CD4-positive, alpha-beta memory T cell (primary cell): ENCODE data around the gene SLC9A9. TPM values are rescaled to one million over a fixed set of nuclear protein-coding genes. Genes with fewer than 3 reads are reported as not detected.

Experiments used
- CTCF ChIA-PET: fragments of 350-600 bp; sonication (Branson Sonifier 250); formaldehyde crosslinking; loops from one replicate; lab custom pipeline; 2021; ENCODE audit warnings: inconsistent platforms; ENCODE audit not compliant: partially characterized antibody; lab: Charles Lee
- POLR2A ChIA-PET: fragments of 350-600 bp; sonication (Branson Sonifier 250); formaldehyde crosslinking; loops from one replicate; lab custom pipeline; 2021; ENCODE audit not compliant: partially characterized antibody; lab: Charles Lee
- DNase-seq, 5 donors: peaks; one replicate each; pipeline versions ENCODE4 v3.0.0 to v3.0.0-alpha.2; 2020 to 2022; ENCODE audit warnings: mixed read lengths in 1 of 5
- H3K27ac ChIP-seq: one replicate; pipeline ENCODE4 v1.7.0; 2013; ENCODE audit warnings: low read depth, low read length
- H3K27me3 ChIP-seq: 2 replicates; pipeline ENCODE4 v1.7.0; 2013; ENCODE audit warnings: mild to moderate bottlenecking, low read length, moderate library complexity; ENCODE audit not compliant: insufficient read depth
- H3K36me3 ChIP-seq: 2 replicates; pipeline ENCODE4 v1.7.0; 2013; ENCODE audit warnings: mild to moderate bottlenecking, low read length, moderate library complexity; ENCODE audit not compliant: insufficient read depth
- H3K4me1 ChIP-seq: 2 replicates; pipeline ENCODE4 v1.7.0; 2013; ENCODE audit warnings: mild to moderate bottlenecking, low read length, moderate library complexity; ENCODE audit not compliant: insufficient read depth
- H3K4me3 ChIP-seq, 2 donors: one replicate each; pipeline ENCODE4 v1.7.0; 2013; ENCODE audit warnings: low read length in 2 of 2, mild to moderate bottlenecking in 1 of 2
- H3K9me3 ChIP-seq, 2 donors: one replicate each; pipeline ENCODE4 v1.7.0; 2013; ENCODE audit warnings: low read length in 2 of 2, control low read depth in 1 of 2; ENCODE audit not compliant: control insufficient read depth in 1 of 2
- H3K27ac Mint-ChIP-seq, 7 donors: one replicate each; pipeline ENCODE4 v1.8.0; 2020 to 2021; ENCODE audit warnings: mixed read lengths in 7 of 7, mild to moderate bottlenecking in 6 of 7, inconsistent platforms in 3 of 7, moderate library complexity in 3 of 7
- H3K27me3 Mint-ChIP-seq, 2 donors: one replicate each; pipeline ENCODE4 v1.8.0; 2020 to 2021; ENCODE audit warnings: mixed read lengths in 2 of 2
- H3K36me3 Mint-ChIP-seq, 2 donors: one replicate each; pipeline ENCODE4 v1.8.0; 2020 to 2021; ENCODE audit warnings: mixed read lengths in 2 of 2, inconsistent platforms in 1 of 2, mild to moderate bottlenecking in 1 of 2
- H3K4me1 Mint-ChIP-seq, 4 donors: one replicate each; pipeline ENCODE4 v1.8.0; 2020 to 2021; ENCODE audit warnings: mixed read lengths in 4 of 4, mild to moderate bottlenecking in 1 of 4
- H3K4me3 Mint-ChIP-seq, 8 donors: one replicate each; pipeline ENCODE4 v1.8.0; 2020 to 2021; ENCODE audit warnings: mixed read lengths in 8 of 8, mild to moderate bottlenecking in 7 of 8, moderate library complexity in 6 of 8, inconsistent platforms in 3 of 8
- H3K9me3 Mint-ChIP-seq, 8 donors: one replicate each; pipeline ENCODE4 v1.8.0; 2020 to 2021; ENCODE audit warnings: mixed read lengths in 8 of 8, mild to moderate bottlenecking in 5 of 8, inconsistent platforms in 3 of 8, moderate library complexity in 1 of 8
- intact Hi-C: fragments of 100-400 bp; cut with micrococcal nuclease; formaldehyde crosslinking; loops from one replicate; pipeline ENCODE4 v1.15.1; 2023
- polyA plus RNA-seq, 2 donors: library from polyadenylated mRNA; unstranded; fragments of 300-500 nt; fragmentation: Illumina TruSeq; gene quantifications; one replicate each; pipeline ENCODE4 v1.2.3, GENCODE V29; 2021
- total RNA-seq, 2 experiments: library from RNA; stranded (reverse); gene quantifications; one replicate each; pipeline ENCODE4 v1.2.3, GENCODE V29; 2021

SLC9A9 gene
- total and polyA plus RNA-seq, 4 experiments from 2014 or later: 30.8 to 35.5 (median 34.4) TPM

GRCh38 chr3:143496191-143496590 lies 352.1 kb downstream of the SLC9A9 start:
- H3K4me3 ChIP-seq: no peak overlapping the region
- Mint-ChIP-seq H3K4me1 (no peaks in the 10 kb centered on the region), H3K36me3 (peaks cover 8 to 23% of the 10 kb centered on the region in 2 donors), H3K4me3 (no peak overlapping the region), H3K9me3 (no peaks in the 10 kb centered on the region), H3K27me3 (no peaks in the 10 kb centered on the region), H3K27ac (no peak overlapping the region)
- no peaks in the 10 kb centered on the region for H3K27me3 ChIP-seq
- no peak for DNase-seq
- H3K4me1 ChIP-seq: no peaks in the 10 kb centered on the region
- no peaks in the 10 kb centered on the region for H3K9me3 ChIP-seq
- intact Hi-C loops: no loop called here
- H3K36me3 ChIP-seq: no peaks in the 10 kb centered on the region
- ChIA-PET POLR2A (no interaction called here), CTCF (no interaction called here)
- no peak overlapping the region for H3K27ac ChIP-seq

GRCh38 chr3:143495527-143495926 lies 352.7 kb downstream of the SLC9A9 start:
- no peak for DNase-seq
- Histone ChIP-seq H3K36me3 (no peaks in the 10 kb centered on the region), H3K4me1 (no peaks in the 10 kb centered on the region), H3K27me3 (no peaks in the 10 kb centered on the region), H3K27ac (no peak overlapping the region), H3K9me3 (no peaks in the 10 kb centered on the region), H3K4me3 (no peak overlapping the region)
- H3K36me3 Mint-ChIP-seq: peaks cover 10 to 24% of the 10 kb centered on the region in 2 donors
- ChIA-PET POLR2A (no interaction called here), CTCF (no interaction called here)
- intact Hi-C loops: no loop called here
- no peak overlapping the region for H3K4me3 Mint-ChIP-seq
- no peak overlapping the region for H3K27ac Mint-ChIP-seq
- H3K4me1 Mint-ChIP-seq: no peaks in the 10 kb centered on the region
- H3K9me3 Mint-ChIP-seq: no peaks in the 10 kb centered on the region
- H3K27me3 Mint-ChIP-seq: no peaks in the 10 kb centered on the region

- no peak for DNase-seq
- Histone ChIP-seq H3K4me1 (no peaks in the 10 kb centered on the region), H3K36me3 (no peaks in the 10 kb centered on the region), H3K9me3 (no peaks in the 10 kb centered on the region), H3K4me3 (no peak overlapping the region), H3K27me3 (no peaks in the 10 kb centered on the region), H3K27ac (no peak overlapping the region)
- intact Hi-C loops: no loop called here
- H3K36me3 Mint-ChIP-seq: peaks cover 19 to 42% of the 10 kb centered on the region in 2 donors
- no peaks in the 10 kb centered on the region for H3K4me1 Mint-ChIP-seq
- CTCF ChIA-PET: no interaction called here
- H3K27ac Mint-ChIP-seq: no peak overlapping the region
- POLR2A ChIA-PET: no interaction called here
- no peaks in the 10 kb centered on the region for H3K27me3 Mint-ChIP-seq
- H3K9me3 Mint-ChIP-seq: no peaks in the 10 kb centered on the region
- H3K4me3 Mint-ChIP-seq: no peak overlapping the region
Measured at GRCh38 chr3:143486611-143487010, 361.7 kb downstream of the SLC9A9 start.

GRCh38 chr3:143484846-143485512 lies 363.3 kb downstream of the SLC9A9 start:
- H3K27ac ChIP-seq: no peak overlapping the region

GRCh38 chr3:143483214-143483613 lies 365.1 kb downstream of the SLC9A9 start:
- Histone ChIP-seq H3K36me3 (no peaks in the 10 kb centered on the region), H3K27me3 (no peaks in the 10 kb centered on the region), H3K9me3 (no peaks in the 10 kb centered on the region), H3K4me1 (no peaks in the 10 kb centered on the region), H3K4me3 (no peak overlapping the region), H3K27ac (no peak overlapping the region)
- intact Hi-C loops: no loop called here
- CTCF ChIA-PET: no interaction called here
- Mint-ChIP-seq H3K27ac (no peak overlapping the region), H3K4me3 (no peak overlapping the region), H3K27me3 (no peaks in the 10 kb centered on the region), H3K9me3 (no peaks in the 10 kb centered on the region), H3K4me1 (no peaks in the 10 kb centered on the region), H3K36me3 (peaks cover 16 to 50% of the 10 kb centered on the region in 2 donors)
- DNase-seq: no peak
- POLR2A ChIA-PET: no interaction called here

More at GRCh38 chr3:143484846-143485512, 363.3 kb downstream of the SLC9A9 start:
- ChIA-PET POLR2A (no interaction called here), CTCF (no interaction called here)
- intact Hi-C loops: no loop called here
- Mint-ChIP-seq H3K27ac (no peak overlapping the region), H3K27me3 (no peaks in the 10 kb centered on the region), H3K36me3 (peaks cover 18 to 46% of the 10 kb centered on the region in 2 donors), H3K9me3 (no peaks in the 10 kb centered on the region), H3K4me1 (no peaks in the 10 kb centered on the region), H3K4me3 (no peak overlapping the region)
- H3K4me3 ChIP-seq: no peak overlapping the region
- no peaks in the 10 kb centered on the region for H3K27me3 ChIP-seq
- no peaks in the 10 kb centered on the region for H3K9me3 ChIP-seq
- H3K36me3 ChIP-seq: no peaks in the 10 kb centered on the region
- H3K4me1 ChIP-seq: no peaks in the 10 kb centered on the region
- no peak for DNase-seq

- no peak for DNase-seq
- no peaks in the 10 kb centered on the region for H3K9me3 ChIP-seq
- no peaks in the 10 kb centered on the region for H3K9me3 Mint-ChIP-seq
- ChIA-PET POLR2A (no interaction called here), CTCF (no interaction called here)
- H3K27me3 Mint-ChIP-seq: no peaks in the 10 kb centered on the region
- H3K36me3 ChIP-seq: no peaks in the 10 kb centered on the region
- no peak overlapping the region for H3K27ac ChIP-seq
- no peaks in the 10 kb centered on the region for H3K4me1 ChIP-seq
- H3K4me3 ChIP-seq: no peak overlapping the region
- H3K27ac Mint-ChIP-seq: no peak overlapping the region
- H3K36me3 Mint-ChIP-seq: peaks cover 15 to 44% of the 10 kb centered on the region in 2 donors
- intact Hi-C loops: no loop called here
- H3K4me1 Mint-ChIP-seq: no peaks in the 10 kb centered on the region
- H3K27me3 ChIP-seq: no peaks in the 10 kb centered on the region
- H3K4me3 Mint-ChIP-seq: no peak overlapping the region
Measured at GRCh38 chr3:143482106-143483088, 365.9 kb downstream of the SLC9A9 start.

GRCh38 chr3:143480344-143480743 lies 367.9 kb downstream of the SLC9A9 start:
- no peaks in the 10 kb centered on the region for H3K4me1 ChIP-seq
- peak overlapping the region in 1 of 7 donors; percentile 55 for H3K27ac Mint-ChIP-seq
- CTCF ChIA-PET: no interaction called here

More at GRCh38 chr3:143480344-143480743, 367.9 kb downstream of the SLC9A9 start:
- no peak for DNase-seq
- POLR2A ChIA-PET: no interaction called here
- intact Hi-C loops: no loop called here
- Mint-ChIP-seq H3K27me3 (no peaks in the 10 kb centered on the region), H3K9me3 (no peaks in the 10 kb centered on the region), H3K4me3 (no peak overlapping the region), H3K36me3 (peaks cover 17 to 43% of the 10 kb centered on the region in 2 donors), H3K4me1 (peaks cover 0 to 1% (median 0%) of the 10 kb centered on the region in 4 donors)
- Histone ChIP-seq H3K27ac (no peak overlapping the region), H3K4me3 (no peak overlapping the region), H3K9me3 (no peaks in the 10 kb centered on the region), H3K36me3 (no peaks in the 10 kb centered on the region), H3K27me3 (no peaks in the 10 kb centered on the region)
